PC-9 (cell line): ENCODE data around the gene CRABP2.

Experiments used
- CTCF ChIP-seq: fragments of 200-600 bp; sonication (generic); conservative IDR thresholded peaks from 2 replicates; pipeline ENCODE4 v1.6.1; 2017; ENCODE audit warnings: mixed run types, antibody characterized with exemption, mild to moderate bottlenecking, moderate library complexity
- EZH2 ChIP-seq: fragments of 200-600 bp; sonication (generic); IDR thresholded peaks from 2 replicates; pipeline ENCODE4 v1.8.0; 2017; ENCODE audit warnings: antibody characterized with exemption, low read depth

GRCh38 chr1:156703336-156703735 lies 2.0 kb downstream of the CRABP2 start:
- TF ChIP-seq CTCF (no peak), EZH2 (no peak)
